Measurements from ENCODE around the gene CD37. TPM values are rescaled to one million over a fixed set of nuclear protein-coding genes. Genes with fewer than 3 reads are reported as not detected.

Gene CD37, protein sequence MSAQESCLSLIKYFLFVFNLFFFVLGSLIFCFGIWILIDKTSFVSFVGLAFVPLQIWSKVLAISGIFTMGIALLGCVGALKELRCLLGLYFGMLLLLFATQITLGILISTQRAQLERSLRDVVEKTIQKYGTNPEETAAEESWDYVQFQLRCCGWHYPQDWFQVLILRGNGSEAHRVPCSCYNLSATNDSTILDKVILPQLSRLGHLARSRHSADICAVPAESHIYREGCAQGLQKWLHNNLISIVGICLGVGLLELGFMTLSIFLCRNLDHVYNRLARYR
- not detected in 2 replicates for total RNA-seq

DNA sequence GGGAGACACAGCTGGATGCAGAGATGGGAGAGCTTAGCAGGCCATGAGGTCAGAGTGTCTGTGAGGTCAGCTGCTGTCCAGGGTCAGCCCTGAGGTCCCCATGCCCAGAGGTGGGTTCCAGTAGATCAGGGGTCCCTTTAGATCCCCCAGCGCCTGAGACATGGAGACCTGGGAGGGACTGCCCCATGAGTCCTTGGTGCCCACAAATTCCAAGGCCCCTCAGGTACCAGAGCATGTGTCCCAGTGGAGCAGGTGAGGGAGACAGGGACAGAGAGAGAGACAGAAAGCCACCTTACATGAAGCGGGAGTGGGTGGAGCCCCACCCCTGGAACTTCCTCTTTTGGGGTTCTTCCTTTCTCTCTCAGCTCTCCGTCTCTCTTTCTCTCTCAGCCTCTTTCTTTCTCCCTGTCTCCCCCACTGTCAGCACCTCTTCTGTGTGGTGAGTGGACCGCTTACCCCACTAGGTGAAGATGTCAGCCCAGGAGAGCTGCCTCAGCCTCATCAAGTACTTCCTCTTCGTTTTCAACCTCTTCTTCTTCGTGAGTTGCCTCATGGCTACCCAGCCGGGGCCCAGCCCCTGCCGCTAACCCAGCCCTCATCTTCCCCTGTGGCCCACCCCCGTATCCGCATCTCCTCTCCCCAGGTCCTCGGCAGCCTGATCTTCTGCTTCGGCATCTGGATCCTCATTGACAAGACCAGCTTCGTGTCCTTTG lies at the start of gene CD37:
TSS of gene CD37 (plus strand) at position 336 of the 713 bp plus-strand sequence. CDS start at position 471, 135 bp downstream.

DNA sequence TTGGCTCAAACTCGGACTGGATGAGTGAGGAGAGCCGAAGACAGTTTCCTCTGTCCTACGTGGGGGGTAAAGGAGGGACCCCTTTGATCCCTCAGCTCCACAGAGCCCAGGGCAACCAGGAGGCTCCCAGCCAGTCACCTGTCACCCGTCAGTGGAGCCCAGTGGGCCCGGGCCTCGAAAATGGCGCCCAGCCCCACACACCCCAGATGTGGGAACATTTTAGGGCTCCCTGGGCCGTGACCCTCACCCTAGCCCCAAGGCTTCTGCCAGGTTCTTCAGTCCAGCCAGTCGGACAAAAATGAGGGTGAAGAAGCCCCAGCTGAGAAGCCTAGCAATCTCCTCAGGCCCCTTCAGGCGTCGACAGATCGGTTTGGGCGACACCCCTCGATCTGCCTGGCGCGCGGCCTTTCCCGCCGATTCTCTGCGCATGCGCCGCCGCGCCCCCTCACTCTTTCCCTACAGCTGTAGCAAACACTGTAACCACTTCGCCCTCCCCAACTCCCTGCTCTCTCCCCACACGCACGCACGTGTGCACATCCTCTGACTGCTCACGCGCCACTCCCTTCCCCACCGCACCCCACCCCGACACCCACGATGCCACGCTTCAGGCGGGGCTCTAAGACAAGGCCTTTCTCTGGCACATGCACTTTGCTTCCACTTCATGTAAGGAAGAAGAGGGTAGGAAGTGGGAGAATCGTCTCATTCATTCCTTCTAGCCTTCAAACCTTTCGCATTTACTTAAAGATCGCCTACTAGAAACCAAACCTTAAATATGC lies 10.2 kb upstream of the CD37 start, which contains the start of gene SLC6A16:
TSS of gene SLC6A16 (minus strand) at position 391 of the 776 bp plus-strand sequence. CDS start 13,844 bp downstream, outside the sequence.

DNA sequence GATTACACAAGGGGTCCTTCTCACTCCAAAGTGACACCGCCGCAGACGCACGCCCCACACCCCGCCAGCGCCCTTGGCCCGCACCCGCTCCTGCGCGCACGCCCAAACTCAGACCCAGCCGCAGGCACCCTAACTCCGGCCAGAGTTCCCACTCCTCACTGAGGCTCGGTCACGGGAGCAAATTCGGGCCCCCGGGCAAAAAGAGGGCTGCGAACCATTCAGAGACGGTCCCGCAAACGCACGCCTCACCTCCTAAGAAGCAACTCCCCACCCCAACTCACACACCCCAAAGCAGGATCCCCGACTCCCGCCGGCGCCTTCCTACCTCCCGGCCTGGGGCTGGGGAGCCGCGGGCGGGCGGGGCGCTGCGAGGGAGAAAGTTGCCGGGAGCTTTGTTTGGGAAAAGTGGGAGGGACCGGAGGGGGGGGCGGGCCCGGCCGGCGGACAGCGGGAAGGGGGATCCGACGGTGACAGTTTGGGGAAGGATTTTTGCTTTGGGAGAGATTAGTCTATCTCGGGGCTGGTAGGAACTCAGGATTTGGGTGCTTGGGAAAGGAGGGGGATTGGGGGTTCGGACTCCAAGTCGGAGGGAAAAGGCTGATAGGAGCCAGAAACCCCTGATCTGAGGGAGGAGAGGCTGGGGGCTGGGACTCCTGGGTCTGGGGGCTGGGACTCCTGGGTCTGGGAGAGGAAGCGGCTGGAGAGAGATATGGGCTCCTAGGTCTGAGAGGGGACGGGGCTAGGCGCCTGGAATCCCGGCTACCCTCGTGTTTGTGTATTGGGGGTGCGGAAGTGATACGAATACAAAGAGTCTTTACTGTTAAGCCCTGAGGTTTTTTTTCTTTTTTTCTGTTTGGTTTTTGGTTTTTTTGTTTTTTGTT lies 27.1 kb downstream of the CD37 start, which contains the start of gene TEAD2:
TSS of gene TEAD2 (minus strand) at position 369 of the 881 bp plus-strand sequence. CDS start 2,341 bp downstream, outside the sequence.

DNA sequence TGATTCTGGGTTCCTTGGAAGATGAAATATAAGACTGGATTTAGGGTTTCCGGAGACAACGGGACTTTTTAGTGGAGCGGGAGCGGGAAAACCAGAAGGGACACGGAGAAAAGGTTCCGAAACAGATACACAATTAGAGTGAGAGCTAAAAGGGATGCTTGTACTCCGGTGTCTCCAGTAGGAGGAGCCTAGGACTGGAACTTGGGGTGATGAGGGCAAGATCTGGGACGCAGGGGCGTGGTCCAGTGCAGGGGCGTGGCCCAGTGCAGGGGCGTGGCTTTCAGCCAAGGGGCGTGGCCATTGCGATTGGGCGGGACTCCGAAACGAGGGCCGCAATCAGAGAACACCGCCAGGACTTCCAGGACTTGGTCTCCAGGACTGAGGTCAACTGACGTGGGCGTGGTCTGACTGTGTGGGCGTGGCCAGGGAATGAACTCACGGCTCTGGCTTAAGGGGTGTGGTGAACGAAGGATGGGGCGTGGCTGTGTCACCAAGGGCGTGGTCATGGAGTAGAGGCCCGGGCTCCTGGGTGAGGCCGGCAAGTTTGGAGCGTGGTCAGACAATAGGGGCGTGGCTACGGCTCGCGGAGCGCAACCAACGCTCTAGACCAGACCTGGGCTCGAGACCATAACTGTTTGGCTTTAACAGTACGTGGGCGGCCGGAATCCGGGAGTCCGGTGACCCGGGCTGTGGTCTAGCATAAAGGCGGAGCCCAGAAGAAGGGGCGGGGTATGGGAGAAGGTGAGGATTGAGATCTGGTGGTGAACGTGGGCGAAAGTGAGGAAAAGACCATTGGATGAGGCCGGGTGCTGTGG lies 28.3 kb downstream of the CD37 start, which contains the start of gene DKKL1:
TSS of gene DKKL1 (plus strand) at position 610 of the 815 bp plus-strand sequence. CDS start at position 732, 122 bp downstream.

DNA sequence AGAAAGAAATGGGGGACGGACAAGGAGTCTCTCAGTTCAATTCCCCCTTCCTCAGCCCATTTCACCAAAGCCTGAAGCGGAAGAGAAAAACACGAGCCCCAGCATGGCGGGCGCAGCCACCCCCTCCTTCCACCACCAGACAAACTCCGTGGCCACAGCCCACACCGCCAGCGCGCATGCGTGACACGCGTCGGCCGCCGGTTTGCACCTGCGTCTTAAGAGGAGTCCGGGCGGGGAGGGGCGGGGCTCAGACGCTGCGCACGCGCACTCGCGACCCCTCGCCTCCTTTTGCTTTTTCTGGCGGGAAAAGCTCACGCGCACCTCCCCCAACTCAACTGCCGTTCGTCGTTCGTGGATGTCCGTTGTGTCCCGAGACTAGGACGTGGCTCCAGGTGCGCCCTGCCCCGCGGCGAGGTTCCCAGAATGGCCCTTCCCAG lies 52.7 kb downstream of the CD37 start, which contains the start of gene KASH5:
TSS of gene KASH5 (plus strand) at position 314 of the 437 bp plus-strand sequence. CDS start 2,635 bp downstream, outside the sequence.

Other genes with a start within 250 kb of the CD37 start
- 165 and 195 TPM in 2 replicates for gene SNRNP70, start 250.0 kb upstream of the CD37 start, total RNA-seq
- 16.5 and 21.0 TPM in 2 replicates for gene LIN7B, start 221.0 kb upstream of the CD37 start, total RNA-seq
- gene C19orf73, start 216.3 kb upstream of the CD37 start, total RNA-seq: 2.3 and 6.3 TPM in 2 replicates
- 1.2 and 1.8 TPM in 2 replicates for gene PPFIA3, start 215.9 kb upstream of the CD37 start, total RNA-seq
- not detected in 2 replicates for gene HRC, start 180.0 kb upstream of the CD37 start, total RNA-seq
- gene TRPM4, start 177.6 kb upstream of the CD37 start, total RNA-seq: 18.5 and 19.0 TPM in 2 replicates
- not detected in 2 replicates for gene SLC6A16, start 10.2 kb upstream of the CD37 start, total RNA-seq
- 36.0 and 38.9 TPM in 2 replicates for gene TEAD2, start 27.0 kb downstream of the CD37 start, total RNA-seq
- gene DKKL1, start 28.5 kb downstream of the CD37 start, total RNA-seq: 0.29 TPM in 1 of 2 replicates, not detected in the other
- gene KASH5, start 52.8 kb downstream of the CD37 start, total RNA-seq: not detected in 2 replicates
- not detected in 2 replicates for gene PTH2, start 88.0 kb downstream of the CD37 start, total RNA-seq
- gene GFY, start 90.0 kb downstream of the CD37 start, total RNA-seq: not detected in 2 replicates
- not detected in 2 replicates for gene SLC17A7, start 106.1 kb downstream of the CD37 start, total RNA-seq
- gene PIH1D1, start 116.4 kb downstream of the CD37 start, total RNA-seq: 93.2 and 112 TPM in 2 replicates
- 27.1 and 38.6 TPM in 2 replicates for gene ALDH16A1, start 117.8 kb downstream of the CD37 start, total RNA-seq
- 6.2 and 10.1 TPM in 2 replicates for gene FLT3LG, start 138.8 kb downstream of the CD37 start, total RNA-seq
- 2,357 and 3,559 TPM in 2 replicates for gene RPL13A, start 152.2 kb downstream of the CD37 start, total RNA-seq
- 3,022 and 4,072 TPM in 2 replicates for gene RPS11, start 161.0 kb downstream of the CD37 start, total RNA-seq
- 37.0 and 60.0 TPM in 2 replicates for gene FCGRT, start 177.3 kb downstream of the CD37 start, total RNA-seq
- 271 and 307 TPM in 2 replicates for gene RCN3, start 192.6 kb downstream of the CD37 start, total RNA-seq
- gene NOSIP, start 245.2 kb downstream of the CD37 start, total RNA-seq: 76.1 and 83.6 TPM in 2 replicates
- gene PRRG2, start 245.9 kb downstream of the CD37 start, total RNA-seq: 0.71 TPM in 1 of 2 replicates, not detected in the other

Data from myometrial cell (primary cell).